ENCODE results near the gene CHKB.

Gene CHKB

GRCh38 chr22:50571264-50572175 is 11.1 kb downstream of the CHKB start:
- no peak for DNase-seq

- DNase-seq = no peak
These were observed 11.8 kb downstream of the CHKB start for GRCh38 chr22:50570861-50571260.

- DNase-seq = no peak
These were observed 12.6 kb downstream of the CHKB start for GRCh38 chr22:50569896-50570535.

GRCh38 chr22:50569041-50569459 is 13.6 kb downstream of the CHKB start:
- DNase-seq = no peak

GRCh38 chr22:50568626-50569025 is 14.0 kb downstream of the CHKB start:
- no peak for DNase-seq

GRCh38 chr22:50567721-50568252 is 14.9 kb downstream of the CHKB start:
- no peak for DNase-seq

- no peak for DNase-seq
These were observed 18.4 kb downstream of the CHKB start for GRCh38 chr22:50564289-50564688.

GRCh38 chr22:50563413-50564160 is 19.1 kb downstream of the CHKB start:
- DNase-seq = no peak

GRCh38 chr22:50562523-50563412 is 19.9 kb downstream of the CHKB start, which contains the start of gene SYCE3:
TSS of gene SYCE3 (minus strand) at chr22:50562919. CDS start at chr22:50556405, 6,514 bp downstream.
- peak; percentile 96 to 97 for DNase-seq

GRCh38 chr22:50561401-50562358 is 21.0 kb downstream of the CHKB start:
- no peak for DNase-seq

GRCh38 chr22:50560034-50560433 is 22.6 kb downstream of the CHKB start:
- DNase-seq = no peak

- DNase-seq = no peak
These were observed 25.9 kb downstream of the CHKB start for GRCh38 chr22:50556703-50557102.

- no peak for DNase-seq
These were observed 29.3 kb downstream of the CHKB start for GRCh38 chr22:50553310-50553709.

- no peak for DNase-seq
These were observed 31.4 kb downstream of the CHKB start for GRCh38 chr22:50551160-50551752.

- no peak for DNase-seq
These were observed 32.3 kb downstream of the CHKB start for GRCh38 chr22:50550395-50550794.

GRCh38 chr22:50548921-50549790 is 33.5 kb downstream of the CHKB start:
- DNase-seq = no peak

GRCh38 chr22:50548040-50548920 is 34.4 kb downstream of the CHKB start:
- DNase-seq = peak; percentile 52 to 62

All from CD4-positive, alpha-beta T cell treated with Interleukin-1 beta for 1 hour (primary cell).